Glomerular endothelial cell (primary cell): ENCODE results near the gene STT3B. TPM values are rescaled to one million over a fixed set of nuclear protein-coding genes. Genes with fewer than 3 reads are reported as not detected.
A peak's percentile ranks its signal among the peaks of the same experiment; 100 is the strongest.

Source experiments
- DNase-seq: peaks from one replicate; pipeline ENCODE4 v3.0.0-alpha.2; 2011; ENCODE audit warnings: low read depth, low spot score; ENCODE audit errors: extremely low read depth
- total RNA-seq: library from RNA; depleted of rRNA; stranded (reverse); fragments of >200 nt; gene quantifications from 2 replicates; pipeline ENCODE4 v1.2.3, GENCODE V29; 2015

STT3B gene
- total RNA-seq, 1 donor from 2014 or later = 130 TPM

DNA sequence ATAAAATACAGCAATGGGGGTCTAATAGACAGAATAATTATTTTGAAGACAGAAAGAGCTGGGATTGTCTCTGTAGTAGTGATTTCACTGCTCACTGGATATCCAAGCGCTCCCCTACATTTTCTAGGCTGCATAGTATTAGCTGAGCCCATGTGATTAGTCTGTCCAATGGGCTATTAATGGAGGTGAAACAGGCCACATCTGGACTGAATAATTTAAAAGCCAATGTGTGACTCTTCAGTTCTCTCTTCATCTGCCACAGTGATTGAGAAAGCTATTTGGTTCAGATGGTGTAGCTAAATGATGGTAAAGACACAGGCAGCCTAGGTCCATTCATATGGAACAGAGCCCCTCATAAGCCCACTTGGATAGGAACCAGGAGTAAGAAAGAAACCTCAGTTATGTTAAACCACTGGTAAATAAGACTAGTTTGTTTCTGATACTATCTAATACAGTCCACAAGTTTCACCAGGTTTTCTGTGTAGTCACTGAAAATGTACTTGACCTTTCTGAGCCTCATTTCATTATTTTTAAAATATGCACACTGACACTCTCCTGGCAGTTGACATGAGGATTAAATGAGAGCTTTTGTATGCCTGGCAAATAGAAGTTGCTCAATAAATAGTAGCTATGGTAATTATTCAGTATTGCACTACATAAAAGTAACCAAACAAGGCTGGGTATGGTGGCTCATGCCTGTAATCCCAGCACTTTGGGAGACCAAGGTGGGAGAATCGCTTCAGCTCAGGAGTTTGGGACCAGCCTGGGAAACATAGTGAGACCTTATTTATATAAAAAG is 17.0 kb upstream of the STT3B start:
- DNase-seq = no peak

DNA sequence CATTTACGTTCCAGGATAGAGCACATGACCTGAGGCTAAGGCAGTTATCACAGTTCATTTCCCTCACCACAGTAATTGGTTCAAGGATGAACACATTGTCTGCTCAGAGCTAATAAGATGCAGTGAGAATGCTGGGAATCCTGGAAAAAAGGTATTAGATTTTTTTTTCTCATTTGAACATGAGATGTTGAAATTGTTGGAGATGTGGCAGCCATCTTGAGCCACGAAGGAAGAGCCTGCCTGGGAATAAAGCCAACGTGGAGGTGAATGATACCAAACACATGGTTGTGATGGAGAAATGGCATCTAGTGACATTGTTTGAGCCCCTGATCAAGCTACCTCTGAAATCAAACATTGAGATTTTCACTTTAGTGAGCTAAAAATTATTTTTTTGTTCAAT is 16.0 kb upstream of the STT3B start:
- DNase-seq = no peak

GRCh38 chr3:31521468-31521867 is 11.3 kb upstream of the STT3B start:
- DNase-seq = no peak

GRCh38 chr3:31522152-31522551 is 10.6 kb upstream of the STT3B start:
- DNase-seq = no peak

- no peak for DNase-seq
These were observed 9.2 kb upstream of the STT3B start for GRCh38 chr3:31523543-31523942.

DNA sequence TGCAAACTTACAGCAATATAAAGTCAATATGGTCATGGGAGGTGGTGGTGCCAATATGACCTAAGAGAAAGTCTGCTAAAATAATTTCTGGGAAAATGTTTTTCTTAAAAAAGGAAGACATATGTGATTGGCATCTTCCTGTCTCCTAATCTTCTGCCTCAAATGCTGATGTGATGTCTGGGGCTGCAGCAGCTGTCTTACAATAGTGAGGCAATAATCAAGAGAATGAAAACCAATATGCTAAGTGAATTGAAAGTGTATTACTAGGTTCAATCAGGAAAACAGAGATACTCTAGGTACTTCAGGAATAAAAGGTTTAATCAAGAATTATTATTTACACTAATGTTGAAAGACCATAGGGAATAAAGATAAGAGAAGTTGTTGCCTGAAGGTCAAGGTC is 7.2 kb upstream of the STT3B start:
- DNase-seq = no peak

DNA sequence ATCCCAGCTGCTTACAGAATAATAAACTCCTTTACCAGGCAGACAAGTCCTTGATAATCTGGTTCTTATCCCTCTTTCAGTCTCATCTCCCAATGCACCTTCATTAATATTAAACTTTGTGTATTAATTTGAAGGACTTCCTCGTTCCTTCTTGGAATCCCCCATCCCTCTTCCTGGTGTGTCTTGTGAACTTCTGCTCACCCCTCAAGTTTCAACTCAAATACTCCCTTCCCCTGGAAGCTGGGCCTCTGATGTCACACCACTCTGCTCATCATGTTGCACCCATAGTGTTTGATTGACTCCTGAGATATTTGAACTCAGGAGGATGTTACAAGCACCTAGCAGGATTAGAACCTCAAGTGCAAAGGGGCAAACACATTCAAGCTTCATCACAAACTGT is 3.3 kb upstream of the STT3B start:
- no peak for DNase-seq

DNA sequence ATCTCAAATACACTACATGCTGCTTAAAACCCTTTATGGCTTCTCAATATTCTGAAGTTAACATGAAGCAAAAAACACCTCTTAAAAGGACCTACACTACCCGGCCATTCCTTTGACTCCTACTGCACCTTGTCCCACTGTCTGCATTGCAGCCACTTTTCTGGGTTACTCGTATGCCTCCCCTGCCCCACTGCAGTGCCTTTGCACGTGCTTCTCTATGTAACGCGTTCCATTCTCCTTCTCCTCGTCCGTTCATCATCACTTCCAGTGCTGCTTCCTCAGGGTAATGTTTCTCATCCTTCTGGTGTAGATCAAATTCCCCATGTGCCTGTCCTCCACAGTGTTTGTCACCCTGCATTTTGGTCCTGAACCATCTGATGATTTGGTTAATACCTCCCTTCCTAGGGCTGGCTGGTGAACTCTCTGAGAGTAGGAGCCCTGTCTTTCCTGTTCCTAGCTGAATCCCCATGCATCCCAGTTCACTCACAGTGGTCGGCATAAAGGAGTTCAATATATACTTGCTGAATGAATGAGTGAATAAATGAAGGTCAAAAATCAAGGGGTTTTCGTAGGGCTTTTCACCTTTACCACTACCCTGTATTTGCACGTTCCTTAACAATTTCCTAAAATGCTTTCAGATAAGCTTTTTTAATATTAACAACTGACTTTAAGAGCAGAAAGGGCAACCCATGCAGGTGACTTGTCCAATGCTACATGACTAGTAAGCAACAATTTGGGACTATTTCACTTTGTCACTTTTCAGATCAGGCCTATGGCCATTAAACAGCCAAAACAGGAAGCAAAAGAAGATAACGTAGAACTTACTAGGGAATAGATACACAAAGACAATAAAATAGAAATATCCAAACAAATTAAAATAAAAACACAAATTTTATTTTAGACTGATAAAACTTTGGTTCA is 2.4 kb upstream of the STT3B start:
- DNase-seq = no peak

- no peak for DNase-seq
These were observed 1.8 kb upstream of the STT3B start for GRCh38 chr3:31530960-31531335.

GRCh38 chr3:31531452-31531991 is 1.2 kb upstream of the STT3B start:
- DNase-seq = peak; percentile 22

DNA sequence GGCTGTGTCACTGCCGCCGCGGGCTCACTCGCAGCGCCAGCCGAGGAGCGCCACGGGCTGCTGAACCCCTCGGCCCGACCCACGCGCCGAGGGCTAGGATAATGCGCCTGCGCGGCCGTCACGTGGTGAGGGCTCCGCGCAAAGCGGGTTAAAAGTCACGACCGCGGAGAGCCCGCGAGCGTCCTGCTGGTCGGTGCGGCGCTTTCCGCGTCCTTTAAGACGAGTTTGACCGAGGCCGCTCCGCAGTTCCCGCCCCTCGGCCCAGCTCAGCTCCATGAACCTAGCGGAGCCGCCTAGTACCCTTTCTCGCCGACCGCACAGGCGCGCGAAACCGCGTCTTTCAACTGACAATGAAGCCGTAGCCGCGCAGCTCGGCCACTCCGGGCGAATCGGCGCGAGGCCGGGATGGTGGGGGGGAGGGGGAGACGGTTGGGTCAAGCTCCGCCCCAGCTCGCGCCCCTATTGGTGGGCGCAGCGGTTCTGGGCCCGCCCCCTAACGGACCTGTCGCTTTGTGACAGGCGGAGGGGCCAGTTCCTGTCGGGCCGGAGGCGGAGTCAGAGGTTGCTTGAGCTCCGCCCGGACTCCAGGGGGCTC is 636 bp upstream of the STT3B start:
- peak; percentile 68 for DNase-seq

- DNase-seq = no peak
These were observed 692 bp downstream of the STT3B start for GRCh38 chr3:31533169-31534064.

DNA sequence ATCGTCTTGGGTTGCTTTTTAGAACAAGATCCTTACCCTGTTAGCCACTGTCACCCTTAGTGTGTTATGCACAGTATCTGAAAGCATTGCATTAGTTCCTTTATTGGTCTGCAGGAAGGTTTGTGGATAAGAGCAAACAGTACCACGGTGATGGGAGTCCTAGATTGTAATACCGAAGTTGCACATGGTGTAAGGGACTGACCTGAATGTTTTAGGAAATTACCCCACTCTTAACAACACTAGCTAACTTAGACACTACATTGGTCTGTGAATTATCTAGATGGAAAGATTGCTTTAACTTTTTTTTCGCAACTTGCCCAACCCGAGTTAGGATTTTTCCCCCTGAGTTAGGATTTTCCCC is 1.3 kb downstream of the STT3B start:
- DNase-seq = no peak

DNA sequence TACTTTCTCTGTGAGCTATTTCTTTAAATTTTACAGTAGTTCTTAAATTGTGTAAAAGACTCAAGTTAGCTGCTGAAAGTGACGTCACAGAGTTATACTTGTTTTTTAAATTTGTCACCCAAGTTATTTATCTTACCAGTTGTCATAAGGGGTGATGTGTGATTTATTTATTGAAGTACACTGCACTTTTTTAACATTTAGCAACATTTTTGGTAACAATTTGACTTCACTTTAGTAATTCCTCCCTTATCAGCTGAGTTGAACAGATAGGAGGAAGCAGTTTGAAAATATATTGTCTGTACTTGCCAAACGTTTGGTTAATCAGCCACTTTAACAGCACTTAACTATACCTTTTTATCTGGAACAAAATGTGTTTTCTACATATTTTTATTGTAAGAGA is 3.8 kb downstream of the STT3B start:
- DNase-seq = no peak

DNA sequence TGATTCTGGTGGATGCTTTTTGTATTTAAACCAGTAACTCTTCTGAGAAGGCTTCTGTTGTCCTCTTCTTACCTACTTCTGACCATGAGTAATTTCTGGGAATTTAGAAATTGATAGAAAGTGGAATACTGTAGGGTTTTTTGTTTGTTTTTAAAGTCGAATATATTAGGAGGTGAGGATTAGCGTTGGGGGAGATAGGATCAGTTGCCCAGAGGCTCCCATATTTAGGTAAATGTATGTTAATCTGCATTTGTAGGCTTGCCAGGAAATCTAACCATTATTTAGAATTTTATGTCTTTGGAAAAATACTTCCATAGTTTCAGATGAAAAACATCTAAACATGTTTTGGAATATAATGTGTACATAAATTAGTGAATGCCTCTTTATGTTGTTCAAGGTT is 6.1 kb downstream of the STT3B start:
- no peak for DNase-seq

DNA sequence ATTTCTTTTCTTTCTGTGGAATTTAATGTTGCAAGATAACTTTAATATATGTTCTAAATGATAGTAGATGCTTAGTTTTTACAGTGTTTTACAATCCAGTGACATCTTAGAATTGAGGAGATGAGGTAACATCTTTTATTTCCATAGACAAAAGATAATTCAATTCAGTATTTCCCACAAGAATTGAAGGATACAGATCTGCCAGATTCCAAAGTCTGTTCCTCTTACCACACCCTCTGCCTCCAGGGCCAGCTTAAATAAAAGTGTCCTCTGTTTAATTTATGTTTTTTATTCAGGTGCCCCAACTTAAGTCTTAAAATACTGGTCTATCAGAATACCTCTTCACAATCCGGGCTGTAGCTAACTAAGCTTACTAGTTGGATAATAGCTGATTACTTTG is 6.5 kb downstream of the STT3B start:
- no peak for DNase-seq

- DNase-seq = no peak
These were observed 8.4 kb downstream of the STT3B start for GRCh38 chr3:31541089-31541488.

DNA sequence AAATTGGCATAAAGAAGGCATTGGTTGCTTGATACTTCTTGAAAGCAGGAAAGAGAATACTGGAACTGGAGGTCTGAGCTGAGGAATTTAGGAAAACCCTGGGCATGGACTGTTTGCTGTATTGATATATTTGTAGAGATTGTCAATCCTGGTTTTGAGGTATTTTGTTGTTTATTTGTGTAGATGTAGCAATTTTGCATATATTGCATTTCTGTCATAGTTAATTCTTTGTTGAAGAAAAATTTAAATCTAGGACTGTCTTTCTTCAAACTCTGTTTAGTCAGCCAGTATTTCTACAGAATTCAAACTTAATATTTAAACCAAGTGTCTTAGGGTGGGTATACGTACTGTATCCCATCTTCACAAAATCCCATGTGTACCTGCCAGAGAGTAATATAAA is 9.5 kb downstream of the STT3B start:
- DNase-seq = no peak

- DNase-seq = no peak
These were observed 10.7 kb downstream of the STT3B start for GRCh38 chr3:31543375-31543774.

- DNase-seq = no peak
These were observed 11.9 kb downstream of the STT3B start for GRCh38 chr3:31544634-31545033.
